ENCODE measurements around the gene PDC. TPM values are rescaled to one million over a fixed set of nuclear protein-coding genes. Genes with fewer than 3 reads are reported as not detected.

PDC gene
- total and polyA plus RNA-seq, 10 of the 15 experiments (the other 5 are each of a cell fraction or from before 2014, with no cell fraction given) = 0.11 TPM; not detected in 9

- H3K27me3 ChIP-seq (replicated peaks in 1 of 2; ENCODE audit: control insufficient read depth in 2 of 2, insufficient read depth in 2 of 2, low read length in 1 of 2) = no peaks in the 10 kb centered on the region
- H3K79me2 ChIP-seq (ENCODE audit: control insufficient read depth, insufficient read depth, low read length) = no peaks in the 10 kb centered on the region
- no peak for ATAC-seq
- BruUV-seq (replicated peaks) = no TSS peak
- H3K4me1 ChIP-seq (ENCODE audit: control insufficient read depth, insufficient read depth, low read length) = no peaks in the 10 kb centered on the region
- in situ Hi-C loops (cut with MboI) = no loop called here
- CTCF ChIA-PET = no interaction called here
- H3K27ac ChIP-seq (ENCODE audit: control insufficient read depth, insufficient read depth) = no peak overlapping the region
- TF ChIP-seq MYC (IDR thresholded peaks at IDR 0.05; ENCODE audit: insufficient read depth, insufficient read length, insufficient replicate concordance, low read length, severe bottlenecking) = no peak
- TF ChIP-seq POLR2AphosphoS2 (IDR thresholded peaks at IDR 0.05; ENCODE audit: low read depth, low read length) = no peak
- no peak for TF ChIP-seq FOS (IDR thresholded peaks at IDR 0.05; ENCODE audit: borderline replicate concordance, extremely low read depth, insufficient read length)
- no peak for TF ChIP-seq ZNF592 (IDR thresholded peaks at IDR 0.05)
- TF ChIP-seq NR2C1 (IDR thresholded peaks at IDR 0.05) = no peak
- TF ChIP-seq RAD51 (IDR thresholded peaks at IDR 0.05) = no peak
- no peak for TF ChIP-seq EP300 (IDR thresholded peaks at IDR 0.05; ENCODE audit: borderline replicate concordance in 1 of 2, control insufficient read depth in 1 of 2, low read depth in 2 of 2, low read length in 2 of 2)
- TF ChIP-seq ZNF207 (IDR thresholded peaks at IDR 0.05; ENCODE audit: borderline replicate concordance) = no peak
- TF ChIP-seq POU2F2 (IDR thresholded peaks at IDR 0.05; ENCODE audit: borderline replicate concordance, low read depth, low read length) = no peak
- TF ChIP-seq SREBF1 (IDR thresholded peaks at IDR 0.05; ENCODE audit: low read length) = no peak
- TF ChIP-seq DPF2 (IDR thresholded peaks at IDR 0.05) = no peak
- TF ChIP-seq STAT3 (IDR thresholded peaks at IDR 0.05; ENCODE audit: low read depth, low read length) = no peak
- no peak for TF ChIP-seq SP1 (IDR thresholded peaks at IDR 0.05; ENCODE audit: low read depth, low read length)
- TF ChIP-seq SMARCA5 (IDR thresholded peaks at IDR 0.05) = no peak
- POLR2A ChIA-PET = no interaction called here
- no peaks in the 10 kb centered on the region for H3K9me3 ChIP-seq (replicated peaks; ENCODE audit: control insufficient read depth, insufficient read depth, low read length)
- no peaks in the 10 kb centered on the region for H3K36me3 ChIP-seq (ENCODE audit: control insufficient read depth in 2 of 2, insufficient read depth in 2 of 2, low read length in 1 of 2)
- H3K4me3 ChIP-seq = no peak overlapping the region
- 100% methylated on average over 3 of the region's 3 CpGs for WGBS (ENCODE audit: insufficient coverage, insufficient replicate concordance, low lambda C conversion rate, missing lambda C conversion rate)
- H3K9ac ChIP-seq (ENCODE audit: control insufficient read depth, insufficient read depth, low read length) = no peak overlapping the region
- no peak for DNase-seq (ENCODE audit: low read depth, low spot score)
- H2AFZ ChIP-seq (ENCODE audit: control insufficient read depth, low read depth, low read length) = no peak overlapping the region
- FAIRE-seq = no peak
- no peak overlapping the region for H3K4me2 ChIP-seq (ENCODE audit: control insufficient read depth, insufficient read depth)
- RAD21 ChIA-PET (ENCODE audit: unreplicated experiment) = no interaction called here
- H4K20me1 ChIP-seq (ENCODE audit: control insufficient read depth, insufficient read depth) = no peaks in the 10 kb centered on the region
- intact Hi-C loops (cut with micrococcal nuclease; ENCODE audit: unreplicated experiment) = no loop called here
- SMC1A ChIA-PET (ENCODE audit: uncharacterized antibody, unreplicated experiment) = no interaction called here
Observed at GRCh38 chr1:186429017-186429416, 31.9 kb downstream of the PDC start.
